AG08396 (cell line): ENCODE data around the gene CLPTM1L.
"Not testable (repeated sequence)": the region's sequence is repeated elsewhere in the genome, so short reads cannot be mapped to it uniquely, and the experiment has no call there.

Experiments used
- DNase-seq: peaks from one replicate; pipeline ENCODE4 v3.0.0; 2012; ENCODE audit warnings: low spot score, mixed read lengths

The CLPTM1L gene

DNA sequence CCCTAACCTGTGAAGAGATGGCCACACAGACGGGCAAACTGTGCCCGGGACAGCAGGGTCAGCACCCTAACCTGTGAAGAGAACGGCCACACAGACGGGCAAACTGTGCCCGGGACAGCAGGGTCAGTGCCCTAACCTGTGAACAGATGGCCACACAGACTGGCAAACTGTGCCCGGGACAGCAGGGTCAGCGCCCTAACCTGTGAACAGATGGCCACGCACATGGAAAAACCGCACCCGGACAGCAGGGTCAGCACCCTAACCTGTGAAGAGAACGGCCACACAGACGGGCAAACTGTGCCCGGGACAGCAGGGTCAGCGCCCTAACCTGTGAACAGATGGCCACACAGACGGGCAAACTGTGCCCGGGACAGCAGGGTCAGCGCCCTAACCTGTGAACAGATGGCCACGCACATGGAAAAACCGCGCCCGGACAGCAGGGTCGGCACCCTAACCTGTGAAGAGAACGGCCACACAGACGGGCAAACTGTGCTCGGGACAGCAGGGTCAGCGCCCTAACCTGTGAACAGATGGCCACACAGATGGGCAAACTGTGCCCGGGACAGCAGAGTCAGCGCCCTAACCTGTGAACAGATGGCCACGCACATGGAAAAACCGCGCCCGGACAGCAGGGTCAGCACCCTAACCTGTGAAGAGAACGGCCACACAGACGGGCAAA, 5.6 kb downstream of the CLPTM1L start:
- not testable (repeated sequence) for DNase-seq

DNA sequence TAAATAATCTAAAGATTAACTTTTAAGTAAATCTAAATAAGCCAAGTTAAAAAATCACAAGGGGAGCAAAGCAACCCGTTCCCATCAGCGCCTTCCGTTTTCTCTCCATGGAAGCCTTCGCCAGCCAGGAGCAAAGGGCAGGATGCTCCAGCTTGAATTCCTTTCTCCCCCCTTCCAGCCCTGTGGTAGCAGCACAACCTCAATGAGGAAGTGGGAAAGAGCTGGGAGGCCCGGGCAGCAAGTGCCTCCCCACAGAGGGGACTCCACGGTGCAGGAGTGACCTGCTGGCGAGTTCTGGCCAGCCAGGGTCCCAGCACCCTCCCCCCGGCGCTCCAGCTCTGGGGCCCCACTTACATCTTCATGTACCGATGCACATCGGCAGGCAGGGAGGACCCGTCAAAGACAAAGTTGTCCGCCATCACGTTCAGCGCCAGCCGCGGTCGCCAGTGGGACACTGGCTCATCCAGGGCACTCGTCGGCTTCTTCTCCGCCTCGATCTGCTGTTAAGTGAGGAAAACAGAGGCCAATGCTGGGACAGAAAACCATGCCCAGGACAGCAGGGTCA, 6.3 kb downstream of the CLPTM1L start:
- DNase-seq = no peak

DNA sequence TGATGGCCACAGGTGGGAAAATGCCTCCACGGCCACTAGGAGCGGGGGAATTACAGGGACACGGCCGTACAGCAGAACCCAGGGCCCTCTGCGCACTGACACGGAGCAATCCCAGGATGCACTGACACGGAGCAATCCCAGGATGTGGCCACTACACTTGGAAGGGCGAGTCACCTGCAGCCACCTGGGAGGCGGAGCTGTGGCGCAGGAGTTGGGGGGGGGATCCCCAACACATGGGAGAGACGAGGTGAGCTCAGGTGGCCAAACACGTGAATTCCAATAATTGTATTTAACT, 6.8 kb downstream of the CLPTM1L start:
- no peak for DNase-seq

DNA sequence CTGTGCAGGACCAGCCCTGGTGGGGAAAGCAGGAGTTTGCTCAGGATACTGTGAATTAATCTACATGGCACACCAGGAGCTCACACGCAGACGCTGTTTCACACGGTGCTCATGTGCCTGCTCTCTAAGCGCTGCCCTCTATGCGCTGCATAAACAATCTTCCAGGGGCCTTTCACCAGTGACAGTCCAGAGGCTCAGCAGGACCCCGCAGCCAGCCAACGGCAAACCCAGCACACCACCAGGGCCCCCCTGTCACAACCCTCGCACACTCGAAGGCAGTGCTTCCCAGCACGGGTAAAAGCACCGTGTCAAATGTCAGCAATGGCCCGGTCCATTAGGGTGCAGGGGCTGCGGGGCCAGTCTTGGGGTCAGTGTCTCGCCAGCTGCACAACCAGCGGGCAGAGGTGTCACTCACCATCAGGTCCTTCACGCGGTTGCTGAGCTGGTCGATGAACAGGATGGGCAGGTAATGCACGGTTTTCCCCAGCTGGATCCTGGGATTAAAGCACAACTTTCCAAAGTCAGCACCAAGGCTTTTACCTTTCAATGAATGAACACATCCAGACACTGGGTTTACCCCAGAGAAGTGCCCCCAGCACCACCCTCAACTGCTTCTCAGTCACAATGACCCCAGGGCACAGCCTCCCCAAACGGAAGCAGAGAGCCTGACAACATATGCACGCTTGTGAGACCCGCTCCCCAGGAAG, 7.3 kb downstream of the CLPTM1L start:
- DNase-seq = no peak

DNA sequence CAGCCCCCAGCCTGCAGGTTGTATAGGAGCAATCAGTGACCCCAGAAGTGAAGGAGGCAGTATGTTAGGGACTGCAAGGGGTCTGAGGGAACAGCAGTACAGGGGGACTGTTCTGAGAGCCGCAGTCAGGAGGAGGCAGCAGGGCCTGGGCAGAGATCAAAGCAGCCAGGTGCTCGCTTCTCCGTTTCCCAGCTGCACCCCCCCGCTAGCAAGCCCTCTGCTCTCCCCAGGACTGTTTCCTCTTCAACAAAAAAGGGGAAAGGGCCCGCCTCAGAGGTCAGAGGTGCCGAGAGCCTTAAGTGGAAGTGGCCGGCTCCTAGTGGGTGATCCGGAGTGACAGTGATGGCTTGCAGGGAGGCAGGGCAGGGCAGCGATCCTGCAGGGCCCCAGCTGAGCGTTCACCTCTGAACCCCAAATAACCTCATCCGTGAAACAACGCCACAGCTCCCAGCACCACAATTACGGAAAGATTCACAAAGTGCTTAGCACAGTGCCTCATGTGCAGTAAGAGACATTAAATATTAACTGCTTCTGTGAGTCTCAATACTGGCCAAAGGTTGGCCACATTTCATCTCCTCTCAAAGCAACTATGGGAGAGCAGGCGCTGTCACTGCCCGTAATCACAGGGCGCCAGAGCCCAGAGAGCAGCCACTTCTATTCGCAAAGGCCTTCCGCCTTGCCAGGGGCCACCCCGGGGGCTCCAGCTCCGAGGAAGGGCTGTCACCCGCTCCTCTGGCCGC, 8.0 kb downstream of the CLPTM1L start:
- no peak for DNase-seq

DNA sequence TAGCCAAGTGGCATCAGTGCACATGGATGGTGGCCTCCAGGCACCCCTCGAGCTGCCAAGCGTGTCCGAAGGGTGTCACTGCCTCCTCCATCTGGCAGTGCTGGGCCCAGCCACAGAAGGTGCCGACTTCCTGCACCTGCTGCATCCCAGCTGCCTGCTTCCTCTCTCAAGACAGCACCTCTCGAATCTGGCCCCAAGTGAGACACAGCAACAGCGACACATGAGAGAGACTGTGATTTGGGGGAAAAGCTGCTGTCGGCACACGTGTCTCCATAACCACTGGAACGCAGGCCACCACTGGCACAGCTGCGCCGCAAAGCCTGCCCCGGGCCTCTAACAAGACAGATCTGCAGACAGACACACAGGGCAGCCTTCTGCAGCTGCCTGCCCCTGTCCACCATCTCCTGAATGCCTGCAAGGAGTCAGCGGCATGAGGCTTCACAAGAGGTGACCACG, 8.8 kb downstream of the CLPTM1L start:
- DNase-seq = no peak

DNA sequence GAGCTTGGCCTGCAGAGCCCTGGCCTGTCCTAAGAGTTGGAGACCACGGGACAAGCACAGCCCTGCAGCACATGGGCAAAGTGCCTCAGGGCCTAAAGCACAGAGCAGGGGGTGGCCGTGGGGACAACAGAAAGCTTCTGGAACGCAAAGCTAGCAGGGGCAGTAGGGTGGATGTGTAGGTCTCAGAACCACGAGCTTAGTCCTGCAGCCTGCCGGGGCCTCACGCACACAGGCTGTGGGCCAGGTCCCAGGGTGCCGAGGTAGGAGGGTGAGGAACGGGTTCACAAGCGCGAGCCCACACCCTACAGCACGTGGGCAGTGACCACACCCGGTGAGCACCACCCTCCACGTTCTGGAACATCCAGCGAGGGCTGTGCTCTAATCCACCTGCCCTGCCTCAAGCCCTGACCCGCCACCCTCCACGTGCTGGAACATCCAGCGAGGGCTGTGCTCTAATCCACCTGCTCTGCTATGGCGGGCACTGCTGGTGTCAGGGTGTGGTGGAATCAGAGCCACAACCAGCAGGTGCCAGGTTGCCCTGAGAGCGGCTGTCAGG, 9.3 kb downstream of the CLPTM1L start:
- no peak for DNase-seq

DNA sequence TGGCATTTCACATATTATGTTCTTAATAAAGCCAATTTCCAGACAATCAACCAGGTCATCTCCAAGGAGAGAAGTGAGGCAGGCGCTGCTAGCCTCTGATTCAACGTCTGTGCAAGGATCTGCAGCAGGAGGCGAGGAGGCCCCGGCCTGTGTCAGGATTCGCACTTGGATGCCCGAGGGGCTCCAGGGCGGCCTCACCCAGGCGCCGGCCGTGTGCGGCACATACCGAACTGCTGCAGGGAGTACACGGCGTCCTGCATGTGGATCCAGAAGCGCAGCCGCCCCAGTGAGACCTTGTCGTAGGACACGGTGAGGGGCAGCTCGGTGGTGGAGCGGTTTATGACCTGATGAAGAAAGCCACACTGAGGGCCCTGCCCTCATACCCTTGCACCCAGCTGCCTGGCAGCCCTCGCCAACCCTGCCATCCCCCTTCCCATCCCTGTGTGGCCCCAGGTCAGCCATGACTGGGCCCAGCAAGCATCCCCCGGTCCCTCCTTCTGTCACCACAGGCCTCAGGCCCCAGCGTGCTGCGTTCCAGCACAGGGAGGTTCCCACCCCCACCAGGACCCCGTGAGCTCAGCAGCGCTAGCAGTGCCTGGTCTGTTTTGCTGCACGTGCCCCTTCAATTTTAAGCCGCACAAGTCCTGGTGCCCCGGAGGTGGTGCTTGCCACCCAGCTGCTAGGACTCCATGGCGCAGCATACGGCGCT, 9.9 kb downstream of the CLPTM1L start:
- no peak for DNase-seq

DNA sequence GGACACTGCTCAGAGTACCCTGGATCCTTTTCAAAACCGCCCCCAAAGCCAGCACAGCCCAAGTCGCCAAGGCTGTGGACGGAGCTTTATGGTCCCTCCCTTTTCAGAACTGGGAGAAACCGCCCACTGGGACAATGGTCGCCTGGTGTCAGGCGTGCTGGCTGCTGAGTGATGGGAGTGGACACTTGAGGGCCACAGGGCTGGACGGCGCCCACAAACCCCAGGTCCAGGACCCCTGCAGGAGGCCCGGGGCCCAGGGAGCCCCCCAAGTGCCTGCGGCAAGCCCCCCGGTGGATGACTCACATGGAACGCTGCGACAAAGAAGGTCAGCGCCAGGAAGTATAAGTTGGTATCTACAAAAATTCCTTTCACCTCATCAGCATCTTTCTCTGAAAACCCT, 10.9 kb downstream of the CLPTM1L start:
- no peak for DNase-seq

DNA sequence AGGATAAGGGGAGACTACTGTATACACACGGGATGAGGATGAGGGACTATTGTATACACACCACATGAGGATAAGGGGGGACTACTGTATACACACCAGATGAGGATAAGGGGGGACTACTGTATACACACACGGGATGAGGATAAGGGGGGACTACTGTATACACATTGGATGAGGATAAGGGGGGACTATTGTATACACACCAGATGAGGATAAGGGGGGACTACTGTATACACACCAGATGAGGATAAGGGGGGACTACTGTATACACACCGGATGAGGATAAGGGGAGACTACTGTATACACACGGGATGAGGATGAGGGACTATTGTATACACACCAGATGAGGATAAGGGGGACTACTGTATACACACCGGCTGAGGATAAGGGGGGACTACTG, 11.6 kb downstream of the CLPTM1L start:
- DNase-seq = not testable (repeated sequence)

DNA sequence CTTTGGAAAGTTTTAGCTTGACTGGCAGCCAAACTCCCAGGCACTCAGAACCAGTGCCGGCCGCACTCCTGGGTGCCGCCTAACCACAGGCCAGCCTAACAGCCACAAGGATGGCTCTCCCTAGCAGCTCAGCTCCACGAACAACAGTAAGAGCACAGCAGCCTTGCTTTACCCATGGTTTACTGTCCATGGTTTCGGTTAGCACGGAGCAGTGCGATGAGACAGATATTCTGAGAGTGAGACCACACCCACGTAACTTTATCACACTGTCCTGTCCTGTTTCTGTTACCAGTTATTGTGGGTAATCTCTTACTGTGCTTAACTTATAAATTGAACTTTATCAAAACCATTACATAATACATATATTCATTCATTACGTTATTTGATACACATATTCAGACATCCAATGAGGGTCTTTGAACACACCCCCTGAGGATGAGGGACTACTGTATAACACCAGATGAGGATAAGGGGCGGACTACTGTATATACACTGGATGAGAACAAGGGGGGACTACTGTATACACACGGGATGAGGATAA, 12.4 kb downstream of the CLPTM1L start:
- DNase-seq = no peak

DNA sequence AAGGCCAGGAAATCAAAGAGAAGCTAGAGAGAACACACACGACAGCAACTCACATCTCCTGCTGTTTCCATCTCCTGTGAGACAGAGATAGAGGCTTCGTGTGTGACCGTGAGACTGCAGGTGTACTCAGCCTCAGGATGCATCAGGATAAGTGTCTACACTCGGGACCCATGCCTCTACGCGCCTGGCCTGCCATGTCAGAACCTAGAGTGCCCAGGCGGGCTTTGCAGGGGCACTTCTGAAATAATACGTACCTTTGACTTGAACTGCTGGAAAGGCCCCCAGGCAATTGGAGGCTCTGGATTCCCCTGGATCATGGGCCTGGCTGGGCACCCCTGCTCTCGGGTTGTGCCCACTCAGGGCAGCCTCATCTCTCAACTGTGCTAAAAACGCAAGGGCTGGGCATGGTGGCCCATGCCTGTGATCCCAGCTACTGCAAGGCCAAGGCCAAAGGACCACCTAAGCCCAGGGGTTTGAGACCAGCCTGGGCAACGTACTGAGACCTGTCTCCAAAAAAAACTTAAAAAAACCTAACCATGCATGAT, 13.0 kb downstream of the CLPTM1L start:
- no peak for DNase-seq

DNA sequence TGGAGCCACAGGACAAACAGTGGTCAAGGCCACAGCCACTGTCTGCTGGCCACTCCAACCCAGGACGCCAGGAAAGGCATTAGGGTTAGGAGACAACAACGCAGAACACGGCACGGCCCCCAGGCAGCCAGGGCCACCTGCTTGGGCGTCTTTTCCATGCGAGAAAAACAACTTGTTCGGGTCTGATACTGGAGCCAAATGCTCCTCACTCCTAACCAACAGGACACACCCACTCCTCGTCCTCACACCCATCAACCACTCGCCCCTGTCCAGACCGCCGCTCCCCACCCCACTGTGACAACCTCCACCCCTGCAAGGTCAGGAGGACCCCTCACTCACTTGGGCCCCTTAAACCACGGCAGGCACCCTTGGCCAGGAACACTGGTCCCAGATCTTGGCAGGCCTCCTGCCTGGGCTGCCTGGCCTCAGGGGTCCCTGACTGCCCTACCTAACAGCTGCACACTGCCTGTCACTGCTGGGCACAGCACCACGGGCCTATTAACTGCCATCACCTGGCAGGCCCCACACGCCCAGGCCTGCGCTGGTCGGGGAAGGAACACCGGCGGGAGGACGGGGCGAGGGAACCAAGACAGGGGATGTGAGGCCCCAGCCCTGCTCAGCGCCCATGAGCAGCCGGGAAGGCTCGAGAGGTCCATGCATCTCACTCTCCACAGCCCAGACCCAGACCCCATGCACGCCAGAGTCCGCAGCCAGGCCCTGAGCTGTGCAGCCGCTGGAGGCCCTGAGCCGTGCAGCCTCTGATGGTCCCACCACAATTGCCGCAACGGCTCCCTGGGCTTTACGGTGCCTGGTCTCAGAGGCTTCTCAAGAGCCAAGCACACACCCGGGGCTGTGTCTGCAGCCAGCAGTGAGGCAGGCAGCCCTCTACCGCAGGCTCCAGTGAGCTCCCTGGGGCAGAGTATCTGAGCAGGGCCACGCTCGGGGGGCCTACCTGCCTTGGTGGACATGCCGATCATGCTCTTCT, 13.8 kb downstream of the CLPTM1L start:
- no peak for DNase-seq

DNA sequence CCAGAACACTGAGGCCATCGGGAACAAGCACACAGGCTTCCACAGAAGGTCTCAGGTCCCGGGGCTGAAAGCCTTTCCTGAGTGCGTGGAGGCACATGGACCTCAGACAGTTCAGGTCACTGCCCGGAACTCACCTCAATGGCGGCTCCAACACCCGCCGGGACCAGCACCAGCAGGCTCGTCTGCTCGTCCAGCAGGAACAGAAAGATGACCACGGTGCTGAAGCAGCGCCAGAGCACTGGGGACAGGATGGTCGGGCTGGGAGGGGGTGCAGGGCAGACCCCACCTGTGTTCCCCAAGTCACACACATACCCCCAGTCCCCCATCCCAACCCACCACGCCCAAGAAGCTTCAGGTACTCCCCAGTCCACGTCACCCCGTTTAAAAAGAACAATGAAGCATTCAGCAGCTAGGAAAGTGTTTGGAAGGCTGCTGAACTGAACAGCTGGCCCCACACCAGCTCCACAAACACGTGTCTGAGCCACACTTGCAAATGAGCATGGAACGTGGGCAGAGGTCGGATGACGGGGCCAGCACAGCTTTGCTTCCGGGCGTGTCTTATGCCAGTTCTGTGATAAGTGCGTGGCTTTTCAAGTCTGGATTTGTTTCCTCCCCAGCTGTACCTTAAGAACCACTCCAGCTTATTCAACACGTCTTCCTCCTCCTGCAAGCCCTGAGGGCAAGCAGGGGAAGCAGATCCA, 14.6 kb downstream of the CLPTM1L start:
- no peak for DNase-seq

DNA sequence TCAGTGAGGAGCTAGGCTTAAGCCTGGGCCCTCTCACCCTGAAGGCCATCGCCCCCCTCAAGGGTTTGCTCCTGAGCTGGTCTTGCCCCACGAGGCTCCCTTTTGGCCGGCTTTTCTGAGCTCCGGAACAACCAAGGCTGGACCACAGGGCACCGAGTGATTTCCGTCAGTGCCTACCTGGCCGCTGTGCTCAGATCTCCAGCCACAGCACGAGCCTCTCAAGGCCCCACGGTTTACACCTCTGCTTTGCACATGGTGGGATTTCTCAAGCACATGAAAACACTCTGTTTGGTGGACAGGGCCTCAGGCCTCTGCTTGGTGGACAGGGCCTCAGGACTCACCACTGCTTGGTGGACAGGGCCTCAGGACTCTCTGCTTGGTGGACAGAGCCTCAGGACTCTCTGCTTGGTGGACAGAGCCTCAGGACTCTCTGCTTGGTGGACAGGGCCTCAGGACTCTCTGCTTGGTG, 15.8 kb downstream of the CLPTM1L start:
- DNase-seq = no peak

DNA sequence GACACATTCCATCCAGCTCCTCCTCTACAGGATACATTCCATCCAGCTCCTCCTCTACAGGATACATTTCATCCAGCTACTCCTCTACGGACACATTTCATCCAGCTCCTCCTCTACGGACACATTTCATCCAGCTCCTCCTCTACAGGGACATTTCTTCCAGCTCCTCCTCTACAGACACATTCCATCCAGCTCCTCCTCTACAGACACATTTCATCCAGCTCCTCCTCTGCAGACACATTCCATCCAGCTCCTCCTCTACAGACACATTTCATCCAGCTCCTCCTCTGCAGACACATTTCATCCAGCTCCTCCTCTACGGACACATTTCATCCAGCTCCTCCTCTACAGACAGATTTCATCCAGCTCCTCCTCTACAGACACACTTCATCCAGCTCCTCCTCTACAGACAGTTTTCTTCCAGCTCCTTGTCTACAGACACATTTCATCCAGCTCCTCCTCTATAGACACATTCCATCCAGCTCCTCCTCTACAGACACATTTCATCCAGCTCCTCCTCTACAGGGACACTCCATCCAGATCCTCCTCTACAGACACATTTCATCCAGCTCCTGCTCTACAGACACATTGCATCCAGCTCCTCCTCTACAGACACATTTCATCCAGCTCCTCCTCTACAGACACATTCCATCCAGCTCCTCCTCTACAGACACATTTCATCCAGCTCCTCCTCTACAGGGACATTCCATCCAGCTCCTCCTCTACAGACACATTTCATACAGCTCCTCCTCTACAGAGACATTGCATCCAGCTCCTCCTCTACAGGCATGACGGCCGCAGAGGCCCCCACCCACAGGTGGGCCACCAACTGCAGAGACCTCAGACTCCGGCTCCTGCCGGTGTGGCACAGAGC, 16.4 kb downstream of the CLPTM1L start:
- DNase-seq = not testable (repeated sequence)

DNA sequence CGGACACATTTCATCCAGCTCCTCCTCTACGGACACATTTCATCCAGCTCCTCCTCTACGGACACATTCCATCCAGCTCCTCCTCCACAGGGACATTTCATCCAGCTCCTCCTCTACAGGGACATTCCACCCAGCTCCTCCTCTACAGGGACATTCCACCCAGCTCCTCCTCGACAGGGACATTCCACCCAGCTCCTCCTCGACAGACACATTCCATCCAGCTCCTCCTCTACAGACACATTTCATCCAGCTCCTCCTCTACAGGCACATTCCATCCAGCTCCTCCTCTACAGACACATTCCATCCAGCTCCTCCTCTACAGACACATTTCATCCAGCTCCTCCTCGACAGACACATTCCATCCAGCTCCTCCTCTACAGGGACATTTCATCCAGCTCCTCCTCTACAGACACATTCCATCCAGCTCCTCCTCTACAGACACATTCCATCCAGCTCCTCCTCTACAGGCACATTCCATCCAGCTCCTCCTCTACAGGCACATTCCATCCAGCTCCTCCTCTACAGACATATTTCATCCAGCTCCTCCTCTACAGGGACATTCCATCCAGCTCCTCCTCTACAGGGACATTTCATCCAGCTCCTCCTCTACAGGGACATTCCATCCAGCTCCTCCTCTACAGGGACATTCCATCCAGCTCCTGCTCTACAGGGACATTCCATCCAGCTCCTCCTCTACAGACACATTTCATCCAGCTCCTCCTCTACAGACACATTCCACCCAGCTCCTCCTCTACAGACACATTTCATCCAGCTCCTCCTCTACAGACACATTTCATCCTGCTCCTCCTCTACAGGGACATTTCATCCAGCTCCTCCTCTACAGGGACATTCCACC, 17.8 kb downstream of the CLPTM1L start:
- DNase-seq = not testable (repeated sequence)
